A673 (cell line): Measurements from ENCODE around the gene KCNIP4.

Source experiments
- EZH2 ChIP-seq: fragments of 200-600 bp; sonication (generic); IDR thresholded peaks from 2 replicates; pipeline ENCODE4 v1.6.1; 2017; ENCODE audit warnings: borderline replicate concordance, low read depth, mild to moderate bottlenecking, mixed read lengths, antibody characterized with exemption, low read length; ENCODE audit not compliant: poor library complexity, severe bottlenecking
- TF ChIP-seq, protein P1 (sequence below): fragments of 300-800, 200-600 bp; sonication (generic); conservative IDR thresholded peaks from 2 replicates; pipeline ENCODE4 v1.5.1; 2017; ENCODE audit warnings: low read depth, mild to moderate bottlenecking, antibody characterized with exemption, low read length, moderate library complexity, mixed read lengths

DNA sequence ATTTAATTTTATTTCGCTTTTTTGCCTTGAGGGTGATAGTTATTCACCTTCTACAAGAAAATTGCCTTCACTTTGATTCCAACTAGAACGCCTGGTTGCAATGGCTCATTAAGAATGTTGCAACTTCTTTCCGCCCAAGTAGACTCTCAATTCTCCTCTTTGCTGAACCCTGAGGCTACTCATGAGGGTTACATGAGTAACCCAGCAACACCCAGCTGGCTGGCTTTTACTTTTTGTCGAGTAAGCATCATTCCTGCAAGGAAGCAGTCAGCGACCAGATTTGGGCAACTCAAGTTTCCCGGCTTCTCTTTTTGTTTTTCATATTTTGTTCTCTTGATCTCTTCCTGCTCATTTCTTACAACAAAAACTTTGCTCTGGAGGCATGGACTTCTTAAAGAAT is 752.9 kb downstream of the KCNIP4 start:
- TF ChIP-seq, protein P1, sequence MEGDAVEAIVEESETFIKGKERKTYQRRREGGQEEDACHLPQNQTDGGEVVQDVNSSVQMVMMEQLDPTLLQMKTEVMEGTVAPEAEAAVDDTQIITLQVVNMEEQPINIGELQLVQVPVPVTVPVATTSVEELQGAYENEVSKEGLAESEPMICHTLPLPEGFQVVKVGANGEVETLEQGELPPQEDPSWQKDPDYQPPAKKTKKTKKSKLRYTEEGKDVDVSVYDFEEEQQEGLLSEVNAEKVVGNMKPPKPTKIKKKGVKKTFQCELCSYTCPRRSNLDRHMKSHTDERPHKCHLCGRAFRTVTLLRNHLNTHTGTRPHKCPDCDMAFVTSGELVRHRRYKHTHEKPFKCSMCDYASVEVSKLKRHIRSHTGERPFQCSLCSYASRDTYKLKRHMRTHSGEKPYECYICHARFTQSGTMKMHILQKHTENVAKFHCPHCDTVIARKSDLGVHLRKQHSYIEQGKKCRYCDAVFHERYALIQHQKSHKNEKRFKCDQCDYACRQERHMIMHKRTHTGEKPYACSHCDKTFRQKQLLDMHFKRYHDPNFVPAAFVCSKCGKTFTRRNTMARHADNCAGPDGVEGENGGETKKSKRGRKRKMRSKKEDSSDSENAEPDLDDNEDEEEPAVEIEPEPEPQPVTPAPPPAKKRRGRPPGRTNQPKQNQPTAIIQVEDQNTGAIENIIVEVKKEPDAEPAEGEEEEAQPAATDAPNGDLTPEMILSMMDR, result no peak
- TF ChIP-seq EZH2, result no peak
